Spleen (tissue), 7 donors: ENCODE measurements around the gene ITGB8.

Experiments
- CTCF ChIP-seq, 11 experiments: fragments of 200-600 bp in 7 of 11; fragments of 450-650 bp in 4 of 11; sonication (generic) in 4 of 11; IDR thresholded peaks in 8 of 11; conservative IDR thresholded peaks in 3 of 11; 1 replicate in 7 of 11; 2 replicates in 4 of 11; pipeline versions ENCODE4 v1.4.0 to v1.8.0; 2016 to 2021; ENCODE audit warnings: antibody characterized with exemption in 11 of 11, inconsistent platforms in 4 of 11, mild to moderate bottlenecking in 1 of 11
- POLR2A ChIP-seq, 3 donors: fragments of 450-650 bp; IDR thresholded peaks; one replicate each; pipeline ENCODE4 v1.5.1; 2017; ENCODE audit warnings: antibody characterized with exemption in 3 of 3, mild to moderate bottlenecking in 1 of 3
- POLR2AphosphoS5 ChIP-seq, 3 donors: sonication (generic); formaldehyde crosslinking; IDR thresholded peaks; one replicate each; pipeline ENCODE4 v1.5.1; 2017; ENCODE audit warnings: antibody characterized with exemption in 3 of 3
- donor health status: DM: no; HTN: no; CAD: no; lungs with moderate emphysema.
- donor health status: DM: no; HTN: no; CAD: no.
- donor health status: DM: no; HTN: no; CAD: no.

GRCh38 chr7:20432071-20432470 is 101.4 kb downstream of the ITGB8 start:
- TF ChIP-seq CTCF (IDR thresholded peaks at IDR 0.05 in 8 of 11, conservative IDR thresholded peaks at IDR 0.05 in 3 of 11) (no peak), POLR2A (IDR thresholded peaks at IDR 0.05) (no peak), POLR2AphosphoS5 (IDR thresholded peaks at IDR 0.05) (no peak)
